ENCODE results near the gene POLD2.
A peak's percentile ranks its signal among the peaks of the same experiment; 100 is the strongest.

The POLD2 gene

DNA sequence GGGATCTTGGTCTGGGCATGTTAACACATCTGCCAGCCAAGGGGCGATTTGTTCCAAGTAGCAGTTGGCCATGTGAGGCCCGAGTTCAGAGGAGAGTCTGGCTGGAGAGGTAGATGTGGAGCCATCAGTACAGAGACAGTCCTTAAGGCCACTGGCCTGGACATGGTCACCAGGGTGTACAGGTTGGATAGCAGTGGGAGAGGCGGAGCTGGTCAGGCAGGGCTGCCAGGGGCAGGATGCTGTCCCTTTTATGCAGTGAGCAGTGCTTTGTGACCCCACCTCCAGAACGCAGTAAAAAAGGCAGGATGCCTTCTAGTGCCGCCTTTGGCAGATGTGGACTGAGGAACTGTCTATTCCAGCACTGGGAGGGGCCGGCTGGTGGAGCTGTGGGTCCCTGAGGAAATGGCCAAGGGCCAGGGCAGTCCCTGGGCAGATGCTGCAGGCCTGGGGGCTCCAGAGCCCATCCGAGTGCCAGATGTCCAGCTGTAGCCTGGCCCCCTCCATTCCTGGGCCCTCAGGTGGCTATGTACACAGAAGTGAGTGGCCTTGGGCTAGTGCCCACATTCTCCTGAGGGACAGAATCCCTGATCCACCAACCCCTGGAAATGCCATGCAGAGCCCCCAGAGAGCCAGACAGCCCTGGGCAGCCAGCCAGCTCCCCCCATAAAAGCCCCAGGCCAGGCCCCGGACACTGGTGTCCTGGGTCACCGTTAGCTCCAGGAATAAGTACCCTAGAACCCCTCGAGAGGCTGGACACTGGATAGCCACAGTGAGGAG lies 34.9 kb upstream of the POLD2 start:
- Mint-ChIP-seq H3K36me3 (ENCODE audit: low read depth) (no peaks in the 10 kb centered on the region), H3K4me1 (peaks cover 22% of the 10 kb centered on the region), H3K9me3 (no peaks in the 10 kb centered on the region), H3K27ac (peak overlapping the region; percentile 86), H3K27me3 (ENCODE audit: low read depth, poor library complexity) (peaks cover 12% of the 10 kb centered on the region), H3K4me3 (no peak overlapping the region)
- TF ChIP-seq, protein P1, sequence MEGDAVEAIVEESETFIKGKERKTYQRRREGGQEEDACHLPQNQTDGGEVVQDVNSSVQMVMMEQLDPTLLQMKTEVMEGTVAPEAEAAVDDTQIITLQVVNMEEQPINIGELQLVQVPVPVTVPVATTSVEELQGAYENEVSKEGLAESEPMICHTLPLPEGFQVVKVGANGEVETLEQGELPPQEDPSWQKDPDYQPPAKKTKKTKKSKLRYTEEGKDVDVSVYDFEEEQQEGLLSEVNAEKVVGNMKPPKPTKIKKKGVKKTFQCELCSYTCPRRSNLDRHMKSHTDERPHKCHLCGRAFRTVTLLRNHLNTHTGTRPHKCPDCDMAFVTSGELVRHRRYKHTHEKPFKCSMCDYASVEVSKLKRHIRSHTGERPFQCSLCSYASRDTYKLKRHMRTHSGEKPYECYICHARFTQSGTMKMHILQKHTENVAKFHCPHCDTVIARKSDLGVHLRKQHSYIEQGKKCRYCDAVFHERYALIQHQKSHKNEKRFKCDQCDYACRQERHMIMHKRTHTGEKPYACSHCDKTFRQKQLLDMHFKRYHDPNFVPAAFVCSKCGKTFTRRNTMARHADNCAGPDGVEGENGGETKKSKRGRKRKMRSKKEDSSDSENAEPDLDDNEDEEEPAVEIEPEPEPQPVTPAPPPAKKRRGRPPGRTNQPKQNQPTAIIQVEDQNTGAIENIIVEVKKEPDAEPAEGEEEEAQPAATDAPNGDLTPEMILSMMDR (IDR thresholded peaks at IDR 0.05) = no peak
- DNase-seq = no peak

DNA sequence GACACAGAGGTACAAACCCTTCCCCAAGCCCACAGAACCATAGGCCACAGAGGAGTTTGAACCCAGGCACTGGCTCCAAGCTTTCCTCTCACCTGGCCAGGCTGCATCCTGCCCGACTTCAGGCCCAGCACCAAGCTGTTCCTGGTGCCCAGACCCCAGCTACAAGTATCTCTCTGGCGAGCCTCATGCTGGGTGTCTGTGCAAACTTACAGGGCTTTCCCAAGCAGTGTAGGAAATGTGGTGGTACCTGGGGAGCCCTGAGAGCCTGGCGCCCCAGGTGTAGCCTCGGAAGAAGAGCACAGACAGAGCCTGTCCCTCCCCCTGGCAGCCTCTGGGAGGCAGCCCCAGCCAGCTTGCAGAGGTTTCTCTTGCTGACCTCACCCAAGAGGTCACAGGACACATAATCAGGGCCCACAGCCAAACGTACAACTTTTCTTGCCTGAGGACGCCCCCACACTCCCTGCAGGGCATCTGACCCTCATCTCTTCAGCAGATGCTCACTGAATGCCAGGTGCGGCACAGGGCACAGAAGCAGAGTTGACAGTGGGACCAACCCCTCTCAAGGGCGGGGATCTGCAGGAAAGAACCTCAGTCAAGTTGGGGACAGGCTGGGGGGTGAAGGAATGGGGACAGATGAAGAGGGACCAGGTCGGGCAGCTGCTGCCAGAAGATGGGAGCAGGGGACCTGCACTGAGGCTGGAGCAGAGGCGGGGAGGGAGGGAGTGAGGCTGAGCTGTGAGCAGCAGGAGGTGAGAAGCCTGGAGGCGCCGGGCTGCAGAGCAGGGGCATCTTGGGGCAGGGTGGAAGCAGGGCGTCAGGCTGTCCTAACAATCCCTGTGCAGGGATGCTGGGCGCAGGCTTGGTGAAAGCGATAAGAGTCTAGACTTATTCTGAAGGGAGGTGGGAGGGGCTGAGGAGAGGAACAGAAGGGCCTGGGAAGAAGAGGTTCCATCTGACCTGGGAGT lies 34.0 kb upstream of the POLD2 start:
- Mint-ChIP-seq H3K9me3 (no peaks in the 10 kb centered on the region), H3K4me1 (peaks cover 16% of the 10 kb centered on the region), H3K4me3 (no peak overlapping the region), H3K36me3 (ENCODE audit: low read depth) (no peaks in the 10 kb centered on the region), H3K27ac (peak overlapping the region; percentile 86), H3K27me3 (ENCODE audit: low read depth, poor library complexity) (peaks cover 12% of the 10 kb centered on the region)
- no peak for DNase-seq
- TF ChIP-seq, protein P1 (IDR thresholded peaks at IDR 0.05) = no peak

DNA sequence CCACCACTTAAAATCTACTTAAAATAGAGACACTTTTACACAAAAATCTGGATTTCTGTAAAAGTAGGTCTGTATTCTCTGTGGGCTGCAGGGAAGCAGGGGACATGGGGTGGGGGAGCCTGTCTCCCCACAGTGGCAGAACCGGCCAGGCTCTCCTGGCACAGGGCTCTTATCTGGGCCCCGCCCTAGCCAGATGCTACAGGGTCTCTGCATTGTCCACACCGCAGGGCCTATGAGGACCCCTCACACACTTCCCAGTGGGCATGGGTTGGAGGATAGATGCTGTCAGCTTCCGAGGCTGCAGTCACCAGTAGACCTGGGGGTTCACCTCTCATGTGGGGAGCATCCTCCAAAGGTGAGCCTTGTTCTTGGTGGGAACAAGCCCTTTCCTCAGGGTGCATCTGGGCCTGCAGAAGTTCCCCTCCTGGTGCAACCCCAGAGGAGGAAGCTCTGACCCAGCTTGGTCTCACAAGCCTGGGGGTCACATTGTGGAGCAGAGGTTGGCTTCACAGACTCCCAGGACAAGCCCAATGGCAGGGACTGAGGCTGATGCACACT lies 33.2 kb upstream of the POLD2 start:
- Mint-ChIP-seq H3K4me3 (no peak overlapping the region), H3K27ac (no peak overlapping the region), H3K9me3 (no peaks in the 10 kb centered on the region), H3K4me1 (peaks cover 21% of the 10 kb centered on the region), H3K36me3 (ENCODE audit: low read depth) (no peaks in the 10 kb centered on the region), H3K27me3 (ENCODE audit: low read depth, poor library complexity) (peaks cover 12% of the 10 kb centered on the region)
- TF ChIP-seq, protein P1 (IDR thresholded peaks at IDR 0.05) = no peak
- no peak for DNase-seq

DNA sequence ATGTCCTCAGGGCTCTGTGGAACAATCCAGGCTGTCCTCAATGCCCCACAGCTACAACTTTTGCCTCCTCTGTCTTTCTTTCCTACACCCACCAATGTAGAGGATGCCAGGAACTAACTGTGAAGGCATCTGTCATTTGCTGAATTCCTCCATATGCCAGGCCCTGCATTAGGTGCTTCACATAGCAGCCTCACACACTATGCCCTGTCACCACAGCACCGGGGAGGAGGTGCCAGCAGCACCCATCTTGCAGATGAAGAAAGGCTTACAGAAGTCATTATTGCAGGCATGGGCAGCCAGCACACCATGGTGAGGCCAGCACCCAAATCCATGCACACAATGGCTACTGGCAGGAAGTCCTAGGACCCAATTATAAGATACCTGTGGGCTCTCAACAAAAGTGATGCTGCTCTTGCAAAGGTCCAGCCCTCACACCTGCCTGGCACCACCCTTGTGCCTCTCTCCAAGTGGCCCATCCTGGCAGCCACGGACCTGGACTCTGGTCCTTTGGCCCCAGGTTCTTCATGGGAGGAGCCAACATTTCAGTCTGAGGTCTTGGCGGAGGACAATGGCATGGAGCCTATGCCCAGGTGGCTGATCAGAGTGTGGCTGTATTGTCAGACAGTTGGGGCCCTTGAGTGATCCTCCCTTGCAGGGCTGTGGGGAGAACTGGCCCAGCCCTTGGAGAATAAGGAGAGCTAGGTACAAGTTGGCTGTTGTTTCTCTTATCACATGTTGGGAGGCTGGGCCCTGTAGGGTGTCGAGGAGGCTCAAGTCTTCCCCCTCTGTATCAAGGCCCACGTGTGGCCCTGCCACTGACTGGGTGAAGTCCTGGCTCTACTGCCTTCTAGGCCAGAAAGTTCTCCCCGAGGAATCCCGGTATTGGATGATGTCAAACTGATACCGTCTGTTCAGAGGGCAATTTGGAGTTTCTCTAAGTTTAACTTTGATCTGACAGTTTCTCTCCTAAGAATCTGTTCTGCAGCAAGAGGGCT lies 32.1 kb upstream of the POLD2 start:
- TF ChIP-seq, protein P1 (IDR thresholded peaks at IDR 0.05) = no peak
- no peak for DNase-seq
- peaks cover 32% of the 10 kb centered on the region for H3K4me1 Mint-ChIP-seq
- H3K27ac Mint-ChIP-seq = no peak overlapping the region
- H3K36me3 Mint-ChIP-seq (ENCODE audit: low read depth) = no peaks in the 10 kb centered on the region
- H3K27me3 Mint-ChIP-seq (ENCODE audit: low read depth, poor library complexity) = peaks cover 15% of the 10 kb centered on the region
- H3K4me3 Mint-ChIP-seq = no peak overlapping the region
- H3K9me3 Mint-ChIP-seq = no peaks in the 10 kb centered on the region

DNA sequence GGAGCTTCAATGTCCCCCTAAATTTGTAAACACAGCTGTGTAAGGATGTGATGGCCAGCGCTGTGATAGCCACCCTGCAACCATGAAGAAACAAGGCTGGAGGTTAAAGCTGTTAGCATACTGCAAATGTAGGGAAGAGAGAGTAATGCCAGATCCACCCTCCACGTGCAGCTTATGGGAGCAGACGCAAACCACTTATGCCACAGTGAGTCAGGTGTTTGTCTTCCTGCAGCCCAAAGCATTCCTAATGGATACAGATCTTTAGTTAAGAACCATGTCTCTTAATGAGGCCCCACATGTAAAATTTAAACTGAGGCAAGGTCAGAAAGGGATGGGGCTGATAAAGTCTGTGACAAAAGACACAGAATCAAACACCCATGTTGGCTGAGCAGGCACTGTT lies 31.4 kb upstream of the POLD2 start:
- no peak for DNase-seq
- H3K9me3 Mint-ChIP-seq = no peaks in the 10 kb centered on the region
- H3K4me1 Mint-ChIP-seq = peaks cover 37% of the 10 kb centered on the region
- TF ChIP-seq, protein P1 (IDR thresholded peaks at IDR 0.05) = no peak
- no peak overlapping the region for H3K27ac Mint-ChIP-seq
- H3K27me3 Mint-ChIP-seq (ENCODE audit: low read depth, poor library complexity) = peaks cover 15% of the 10 kb centered on the region
- H3K36me3 Mint-ChIP-seq (ENCODE audit: low read depth) = no peaks in the 10 kb centered on the region
- no peak overlapping the region for H3K4me3 Mint-ChIP-seq

Measured in nephron progenitor cell (in vitro differentiated cells).